Smooth muscle cell (in vitro differentiated cells): ENCODE data around the gene SLC17A4. TPM values are rescaled to one million over a fixed set of nuclear protein-coding genes. Genes with fewer than 3 reads are reported as not detected.
A peak's percentile ranks its signal among the peaks of the same experiment; 100 is the strongest.

Experiments
- DNase-seq: peaks from one replicate; lab custom pipeline; 2025; ENCODE audit not compliant: unreplicated experiment; lab: John Stamatoyannopoulos, UW
- H2AFZ ChIP-seq: fragments of 200-600 bp; sonication (generic); 2 replicates; pipeline ENCODE4 v1.6.0; 2016; ENCODE audit warnings: antibody characterized with exemption, low read depth, mild to moderate bottlenecking
- H3F3A ChIP-seq: fragments of 200-600 bp; sonication (generic); 2 replicates; pipeline ENCODE4 v1.6.0; 2017; ENCODE audit warnings: antibody characterized with exemption, low read depth
- H3K27ac ChIP-seq: fragments of 200-600 bp; sonication (generic); 2 replicates; pipeline ENCODE4 v1.5.1; 2016; ENCODE audit warnings: low read depth, mild to moderate bottlenecking
- H3K27me3 ChIP-seq: fragments of 200-600 bp; sonication (generic); 2 replicates; pipeline ENCODE4 v1.6.1; 2016; ENCODE audit warnings: low read depth, mild to moderate bottlenecking
- H3K36me3 ChIP-seq: fragments of 200-600 bp; sonication (generic); 2 replicates; pipeline ENCODE4 v1.5.1; 2016; ENCODE audit warnings: low read depth
- H3K4me1 ChIP-seq: fragments of 200-600 bp; sonication (generic); 2 replicates; pipeline ENCODE4 v1.5.1; 2016; ENCODE audit warnings: low read depth
- H3K4me2 ChIP-seq: fragments of 200-600 bp; sonication (generic); 2 replicates; pipeline ENCODE4 v1.6.0; 2016; ENCODE audit warnings: mild to moderate bottlenecking
- H3K4me3 ChIP-seq: fragments of 200-600 bp; sonication (generic); 2 replicates; pipeline ENCODE4 v1.5.1; 2016; ENCODE audit warnings: mild to moderate bottlenecking
- H3K79me2 ChIP-seq: fragments of 200-600 bp; sonication (generic); 2 replicates; pipeline ENCODE4 v1.6.0; 2016; ENCODE audit warnings: low read depth, mild to moderate bottlenecking
- H3K9ac ChIP-seq: fragments of 200-600 bp; sonication (generic); 2 replicates; pipeline ENCODE4 v1.6.0; 2016; ENCODE audit warnings: low read depth
- H3K9me3 ChIP-seq: fragments of 200-600 bp; sonication (generic); replicated peaks from 2 replicates; pipeline ENCODE4 v1.5.1; 2016; ENCODE audit warnings: low read depth
- H4K20me1 ChIP-seq: fragments of 200-600 bp; sonication (generic); 2 replicates; pipeline ENCODE4 v1.6.0; 2016; ENCODE audit warnings: low read depth
- WGBS: methylation state at CpG from one replicate; pipeline ENCODE4 v1.1.7; 2016; ENCODE audit warnings: low lambda C conversion rate; 5-methylcytosine and 5-hydroxymethylcytosine counted together
- polyA plus RNA-seq: library from polyadenylated mRNA; unstranded; fragments of >200 nt; fragmentation: Nextera tagmentation; extraction: Ambion mirVana; gene quantifications from 2 replicates; pipeline ENCODE4 v1.2.1, GENCODE V29; 2016
- total RNA-seq: library from RNA; depleted of rRNA; stranded (reverse); fragments of >200 nt; gene quantifications from 2 replicates; pipeline ENCODE4 v1.2.3, GENCODE V29; 2014
- TF ChIP-seq, protein P1 (sequence below): fragments of 200-600 bp; sonication (generic); IDR thresholded peaks from 2 replicates; pipeline ENCODE4 v1.5.1; 2017; ENCODE audit warnings: borderline replicate concordance, mild to moderate bottlenecking, antibody characterized with exemption; ENCODE audit not compliant: insufficient read depth, poor library complexity, severe bottlenecking

Gene SLC17A4
- total and polyA plus RNA-seq, 2 experiments from 2014 or later, result not detected

DNA sequence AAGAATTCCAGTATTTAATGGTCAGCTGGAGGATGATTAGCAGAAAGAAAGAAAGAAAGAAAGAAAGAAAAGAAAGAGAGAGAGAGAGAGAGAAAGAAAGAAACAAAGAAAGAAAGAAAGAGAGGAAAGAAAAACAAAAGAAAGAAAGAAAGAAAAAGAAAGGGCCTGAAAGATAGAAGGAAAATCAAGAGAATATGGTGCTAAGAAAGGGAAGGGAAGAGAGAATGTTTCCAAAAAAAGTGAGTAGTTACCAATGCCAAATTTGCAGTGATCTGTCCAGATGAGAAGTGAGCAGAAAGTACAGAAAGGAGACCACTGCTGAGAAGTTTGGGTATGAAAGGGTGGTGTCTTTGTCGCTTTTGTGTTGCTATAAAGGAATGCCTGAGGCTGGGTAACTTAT lies 26.6 kb downstream of the SLC17A4 start:
- no peaks in the 10 kb centered on the region for H4K20me1 ChIP-seq
- no peaks in the 10 kb centered on the region for H3K36me3 ChIP-seq
- DNase-seq, result no peak
- TF ChIP-seq, protein P1, sequence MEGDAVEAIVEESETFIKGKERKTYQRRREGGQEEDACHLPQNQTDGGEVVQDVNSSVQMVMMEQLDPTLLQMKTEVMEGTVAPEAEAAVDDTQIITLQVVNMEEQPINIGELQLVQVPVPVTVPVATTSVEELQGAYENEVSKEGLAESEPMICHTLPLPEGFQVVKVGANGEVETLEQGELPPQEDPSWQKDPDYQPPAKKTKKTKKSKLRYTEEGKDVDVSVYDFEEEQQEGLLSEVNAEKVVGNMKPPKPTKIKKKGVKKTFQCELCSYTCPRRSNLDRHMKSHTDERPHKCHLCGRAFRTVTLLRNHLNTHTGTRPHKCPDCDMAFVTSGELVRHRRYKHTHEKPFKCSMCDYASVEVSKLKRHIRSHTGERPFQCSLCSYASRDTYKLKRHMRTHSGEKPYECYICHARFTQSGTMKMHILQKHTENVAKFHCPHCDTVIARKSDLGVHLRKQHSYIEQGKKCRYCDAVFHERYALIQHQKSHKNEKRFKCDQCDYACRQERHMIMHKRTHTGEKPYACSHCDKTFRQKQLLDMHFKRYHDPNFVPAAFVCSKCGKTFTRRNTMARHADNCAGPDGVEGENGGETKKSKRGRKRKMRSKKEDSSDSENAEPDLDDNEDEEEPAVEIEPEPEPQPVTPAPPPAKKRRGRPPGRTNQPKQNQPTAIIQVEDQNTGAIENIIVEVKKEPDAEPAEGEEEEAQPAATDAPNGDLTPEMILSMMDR, result no peak
- H3K27me3 ChIP-seq, result no peaks in the 10 kb centered on the region
- 95% methylated on average over 1 of the region's 1 CpG for WGBS
- H3K4me1 ChIP-seq, result no peaks in the 10 kb centered on the region
- H3K9ac ChIP-seq, result no peak overlapping the region
- no peak overlapping the region for H3K4me2 ChIP-seq
- no peak overlapping the region for H2AFZ ChIP-seq
- no peaks in the 10 kb centered on the region for H3K9me3 ChIP-seq
- no peak overlapping the region for H3K4me3 ChIP-seq
- no peaks in the 10 kb centered on the region for H3K79me2 ChIP-seq
- no peak overlapping the region for H3K27ac ChIP-seq
- H3F3A ChIP-seq, result no peaks in the 10 kb centered on the region

- H2AFZ ChIP-seq, result peak overlapping the region; percentile 42
- H3K27ac ChIP-seq, result no peak overlapping the region
- no peaks in the 10 kb centered on the region for H3K4me1 ChIP-seq
- no peak overlapping the region for H3K4me3 ChIP-seq
- no peaks in the 10 kb centered on the region for H3F3A ChIP-seq
- no peak for DNase-seq
- WGBS, result 46% methylated on average over 2 of the region's 2 CpGs
- H3K4me2 ChIP-seq, result no peak overlapping the region
- H3K36me3 ChIP-seq, result no peaks in the 10 kb centered on the region
- no peaks in the 10 kb centered on the region for H3K9me3 ChIP-seq
- no peaks in the 10 kb centered on the region for H3K27me3 ChIP-seq
- no peaks in the 10 kb centered on the region for H4K20me1 ChIP-seq
- H3K9ac ChIP-seq, result no peak overlapping the region
- no peaks in the 10 kb centered on the region for H3K79me2 ChIP-seq
- TF ChIP-seq, protein P1, result no peak
Measured at GRCh38 chr6:25787428-25787827, 32.9 kb downstream of the SLC17A4 start.

GRCh38 chr6:25788305-25788922 lies 33.9 kb downstream of the SLC17A4 start:
- Histone ChIP-seq H3K9ac (no peak overlapping the region), H3K79me2 (no peaks in the 10 kb centered on the region), H3K4me1 (no peaks in the 10 kb centered on the region), H4K20me1 (no peaks in the 10 kb centered on the region), H3K9me3 (no peaks in the 10 kb centered on the region), H3K27ac (no peak overlapping the region), H3K4me2 (no peak overlapping the region), H3K4me3 (no peak overlapping the region), H3K27me3 (no peaks in the 10 kb centered on the region), H3F3A (no peaks in the 10 kb centered on the region), H3K36me3 (no peaks in the 10 kb centered on the region), H2AFZ (no peak overlapping the region)
- 81% methylated on average over 4 of the region's 4 CpGs for WGBS
- DNase-seq, result no peak
- TF ChIP-seq, protein P1, result peak; percentile 36

DNA sequence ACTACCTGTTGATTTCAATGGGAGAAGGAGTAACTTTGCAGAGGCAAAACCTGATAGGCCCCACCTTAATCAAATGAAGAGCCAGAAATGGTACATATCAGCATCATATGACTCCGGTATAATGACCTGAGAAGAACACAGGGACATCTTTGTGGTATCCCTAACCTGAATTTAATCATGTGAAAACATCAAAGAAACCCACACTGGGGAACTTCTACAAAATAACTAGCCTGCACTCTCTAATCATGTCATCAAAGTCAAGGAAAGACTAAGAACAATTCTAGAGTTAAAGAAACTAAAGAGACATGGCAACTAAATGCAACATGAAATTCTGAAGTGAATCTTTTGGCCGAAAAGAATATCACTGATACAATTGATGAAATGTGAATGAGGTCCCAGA lies 34.9 kb downstream of the SLC17A4 start:
- no peak overlapping the region for H2AFZ ChIP-seq
- no peaks in the 10 kb centered on the region for H3F3A ChIP-seq
- WGBS, result 86% methylated on average over 2 of the region's 2 CpGs
- no peaks in the 10 kb centered on the region for H3K9me3 ChIP-seq
- no peak overlapping the region for H3K4me3 ChIP-seq
- no peaks in the 10 kb centered on the region for H3K4me1 ChIP-seq
- no peaks in the 10 kb centered on the region for H4K20me1 ChIP-seq
- no peak overlapping the region for H3K9ac ChIP-seq
- TF ChIP-seq, protein P1, result no peak
- no peak for DNase-seq
- no peaks in the 10 kb centered on the region for H3K27me3 ChIP-seq
- H3K27ac ChIP-seq, result no peak overlapping the region
- no peaks in the 10 kb centered on the region for H3K36me3 ChIP-seq
- no peak overlapping the region for H3K4me2 ChIP-seq
- H3K79me2 ChIP-seq, result no peaks in the 10 kb centered on the region
